ENCODE results near the gene EHBP1L1. TPM values are rescaled to one million over a fixed set of nuclear protein-coding genes. Genes with fewer than 3 reads are reported as not detected.

Gene EHBP1L1
- total and polyA plus RNA-seq, 2 of the 13 experiments (the other 11 are each of a cell fraction or from before 2014, with no cell fraction given) = 8.3 to 10.6 TPM

GRCh38 chr11:65574109-65574810, 1.6 kb upstream of the EHBP1L1 start (continued):
- TF ChIP-seq AHDC1 (CRISPR knock-in tag; IDR thresholded peaks at IDR 0.05; ENCODE audit: borderline replicate concordance) (no peak), ZNF350 (CRISPR knock-in tag; IDR thresholded peaks at IDR 0.05; ENCODE audit: borderline replicate concordance, low read depth) (no peak), PHF21A (CRISPR knock-in tag; IDR thresholded peaks at IDR 0.05) (no peak), HDAC2 (CRISPR knock-in tag; IDR thresholded peaks at IDR 0.05) (peak; percentile 28; the same call in 1 of the 2 replicates), SALL1 (CRISPR knock-in tag; IDR thresholded peaks at IDR 0.05) (peak; percentile 28; the same call in 1 of the 2 replicates), NONO (IDR thresholded peaks at IDR 0.05) (no peak), NONO (CRISPR knock-in tag; conservative IDR thresholded peaks at IDR 0.05) (0 out of 2 replicates have a peak, but pooled peaks have one; percentile 37), THAP7 (CRISPR knock-in tag; IDR thresholded peaks at IDR 0.05) (no peak), MLX (CRISPR knock-in tag; IDR thresholded peaks at IDR 0.05) (no peak), ZFP37 (CRISPR knock-in tag; IDR thresholded peaks at IDR 0.05; ENCODE audit: borderline replicate concordance) (no peak), CEBPG (CRISPR knock-in tag; IDR thresholded peaks at IDR 0.05) (no peak), ZNF550 (CRISPR knock-in tag; IDR thresholded peaks at IDR 0.05; ENCODE audit: borderline replicate concordance) (no peak), TAF1 (CRISPR knock-in tag; IDR thresholded peaks at IDR 0.05) (peak; percentile 24; the same call in 1 of the 2 replicates), LRRFIP1 (CRISPR knock-in tag; conservative IDR thresholded peaks at IDR 0.05) (no peak), ELF4 (CRISPR knock-in tag; IDR thresholded peaks at IDR 0.05; ENCODE audit: borderline replicate concordance) (no peak), YEATS4 (CRISPR knock-in tag; IDR thresholded peaks at IDR 0.05; ENCODE audit: borderline replicate concordance) (0 out of 2 replicates have a peak, but pooled peaks have one; percentile 37), POLR2AphosphoS2 (IDR thresholded peaks at IDR 0.05; ENCODE audit: low read depth, low read length) (no peak), TOPORS (CRISPR knock-in tag; IDR thresholded peaks at IDR 0.05) (no peak), ZBTB42 (CRISPR knock-in tag; IDR thresholded peaks at IDR 0.05) (no peak)

Data from HepG2 (cell line).